ENCODE results near the gene IL5RA. TPM values are rescaled to one million over a fixed set of nuclear protein-coding genes. Genes with fewer than 3 reads are reported as not detected.

The IL5RA gene
- total RNA-seq, 1 experiment from 2014 or later, result not detected

GRCh38 chr3:3126477-3127431 is 16.6 kb upstream of the IL5RA start, which contains the start of gene TRNT1 (continued):
- TF ChIP-seq SIN3A (IDR thresholded peaks at IDR 0.05; ENCODE audit: low read depth), result peak; percentile 77
- TF ChIP-seq MAX (IDR thresholded peaks at IDR 0.05), result peak; percentile 88
- peak; percentile 87 for TF ChIP-seq ELF1 (IDR thresholded peaks at IDR 0.05; ENCODE audit: borderline replicate concordance, low read depth)
- TF ChIP-seq SRF (IDR thresholded peaks at IDR 0.05; ENCODE audit: low read depth), result no peak

- TF ChIP-seq EZH2 (IDR thresholded peaks at IDR 0.05), result no peak
- no peak for TF ChIP-seq SP1 (IDR thresholded peaks at IDR 0.05; ENCODE audit: low read depth)
- Histone ChIP-seq H3K4me1 (ENCODE audit: control insufficient read depth in 1 of 2, insufficient read depth in 2 of 2, low read length in 2 of 2) (peaks cover 3 to 18% of the 10 kb centered on the region in 2 experiments; a peak in 2 of 4 replicates), H3K9me3 (ENCODE audit: control insufficient read depth in 1 of 2, insufficient read depth in 1 of 2, low read depth in 1 of 2, low read length in 2 of 2) (no peaks in the 10 kb centered on the region), H3K9me2 (ENCODE audit: insufficient read depth) (no peaks in the 10 kb centered on the region), H3K9ac (ENCODE audit: low read length) (peak overlapping the region; percentile 100), H3K36me3 (ENCODE audit: control insufficient read depth in 1 of 2, insufficient read depth in 2 of 2, low read length in 2 of 2) (peaks cover 9 to 15% of the 10 kb centered on the region in 2 experiments; a peak in 3 of 4 replicates), H2AFZ (ENCODE audit: low read depth, low read length, poor library complexity, severe bottlenecking) (peak overlapping the region; percentile 29), H4K20me1 (ENCODE audit: insufficient read depth) (no peaks in the 10 kb centered on the region), H3K27me3 (ENCODE audit: insufficient read depth, low read length) (no peaks in the 10 kb centered on the region), H3K4me2 (ENCODE audit: low read length) (peak overlapping the region; percentile 97), H3K79me2 (ENCODE audit: insufficient read depth, low read length) (peaks cover 41% of the 10 kb centered on the region), H3K27ac (ENCODE audit: low read depth, low read length) (peak overlapping the region; percentile 31), H3K4me3 (replicated peaks in 1 of 2; ENCODE audit: low read depth in 1 of 2, low read length in 2 of 2) (peak overlapping the region; percentile 92 to 99)
- no peak for DNase-seq (ENCODE audit: low read depth, low spot score)
- RAD21 ChIA-PET (ENCODE audit: low non-redundant PET in 1 of 2, low total read pairs in 2 of 2, uncharacterized antibody in 2 of 2, unreplicated experiment in 2 of 2), result no interaction called here
- TSS peak; percentile 89 for BruUV-seq (replicated peaks)
- ATAC-seq, result no peak
- intact Hi-C loops (cut with micrococcal nuclease), result no loop called here
- CTCF ChIA-PET, result no interaction called here
- POLR2A ChIA-PET, result interaction anchor here (0.5 kb wide), 1 partner anchor 20 kb away, joined by 3 read pairs; no protein-coding TSS in a partner anchor
These were observed 15.8 kb upstream of the IL5RA start for GRCh38 chr3:3125977-3126376.

DNA sequence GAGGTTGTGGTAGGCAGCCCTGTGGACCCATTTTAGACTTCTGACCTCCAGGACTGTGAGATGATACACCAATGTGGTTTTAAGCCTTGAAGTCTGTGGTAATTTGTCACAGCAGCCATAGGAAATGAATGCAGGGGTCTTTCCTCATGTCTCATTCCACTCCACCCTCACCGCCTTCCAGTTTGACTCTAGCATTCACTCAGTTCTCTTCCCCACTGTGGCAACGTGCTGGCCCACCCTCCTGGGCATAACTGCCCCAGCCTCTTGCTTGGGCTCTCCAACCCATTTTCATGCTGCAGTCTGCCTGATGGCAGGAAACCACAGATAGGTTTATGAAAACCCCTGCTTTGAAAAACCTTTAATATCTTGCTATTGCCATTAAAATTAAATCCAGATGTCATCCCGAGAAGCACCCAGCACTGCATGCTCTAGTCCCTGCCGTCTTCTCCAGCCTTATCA is 9.2 kb upstream of the IL5RA start:
- DNase-seq (ENCODE audit: low read depth, low spot score) (no peak), ATAC-seq (no peak)
- Histone ChIP-seq H3K27me3 (ENCODE audit: insufficient read depth, low read length) (peaks cover 20% of the 10 kb centered on the region), H3K4me2 (ENCODE audit: low read length) (no peak overlapping the region), H4K20me1 (ENCODE audit: insufficient read depth) (no peaks in the 10 kb centered on the region), H3K9ac (ENCODE audit: low read length) (no peak overlapping the region), H3K27ac (ENCODE audit: low read depth, low read length) (no peak overlapping the region), H2AFZ (ENCODE audit: low read depth, low read length, poor library complexity, severe bottlenecking) (no peak overlapping the region), H3K9me2 (ENCODE audit: insufficient read depth) (no peaks in the 10 kb centered on the region), H3K4me3 (replicated peaks in 1 of 2; ENCODE audit: low read depth in 1 of 2, low read length in 2 of 2) (no peak overlapping the region), H3K36me3 (ENCODE audit: control insufficient read depth in 1 of 2, insufficient read depth in 2 of 2, low read length in 2 of 2) (no peaks in the 10 kb centered on the region), H3K79me2 (ENCODE audit: insufficient read depth, low read length) (no peaks in the 10 kb centered on the region), H3K4me1 (ENCODE audit: control insufficient read depth in 1 of 2, insufficient read depth in 2 of 2, low read length in 2 of 2) (no peaks in the 10 kb centered on the region), H3K9me3 (ENCODE audit: control insufficient read depth in 1 of 2, insufficient read depth in 1 of 2, low read depth in 1 of 2, low read length in 2 of 2) (no peaks in the 10 kb centered on the region)
- no TSS peak for BruUV-seq (replicated peaks)
- ChIA-PET POLR2A (no interaction called here), RAD21 (ENCODE audit: low non-redundant PET in 1 of 2, low total read pairs in 2 of 2, uncharacterized antibody in 2 of 2, unreplicated experiment in 2 of 2) (no interaction called here), CTCF (no interaction called here)
- intact Hi-C loops (cut with micrococcal nuclease), result no loop called here
- TF ChIP-seq YY1 (IDR thresholded peaks at IDR 0.05; ENCODE audit: extremely low read depth, insufficient replicate concordance, low read depth, low read length) (no peak), JUND (IDR thresholded peaks at IDR 0.05) (no peak), ATF3 (IDR thresholded peaks at IDR 0.05) (no peak), ZFX (IDR thresholded peaks at IDR 0.05) (no peak), CBX3 (IDR thresholded peaks at IDR 0.05; ENCODE audit: low read depth) (no peak), EZH2phosphoT487 (IDR thresholded peaks at IDR 0.05; ENCODE audit: borderline replicate concordance) (no peak), EGR1 (IDR thresholded peaks at IDR 0.05; ENCODE audit: low read depth) (no peak)
- TF ChIP-seq, protein P1, sequence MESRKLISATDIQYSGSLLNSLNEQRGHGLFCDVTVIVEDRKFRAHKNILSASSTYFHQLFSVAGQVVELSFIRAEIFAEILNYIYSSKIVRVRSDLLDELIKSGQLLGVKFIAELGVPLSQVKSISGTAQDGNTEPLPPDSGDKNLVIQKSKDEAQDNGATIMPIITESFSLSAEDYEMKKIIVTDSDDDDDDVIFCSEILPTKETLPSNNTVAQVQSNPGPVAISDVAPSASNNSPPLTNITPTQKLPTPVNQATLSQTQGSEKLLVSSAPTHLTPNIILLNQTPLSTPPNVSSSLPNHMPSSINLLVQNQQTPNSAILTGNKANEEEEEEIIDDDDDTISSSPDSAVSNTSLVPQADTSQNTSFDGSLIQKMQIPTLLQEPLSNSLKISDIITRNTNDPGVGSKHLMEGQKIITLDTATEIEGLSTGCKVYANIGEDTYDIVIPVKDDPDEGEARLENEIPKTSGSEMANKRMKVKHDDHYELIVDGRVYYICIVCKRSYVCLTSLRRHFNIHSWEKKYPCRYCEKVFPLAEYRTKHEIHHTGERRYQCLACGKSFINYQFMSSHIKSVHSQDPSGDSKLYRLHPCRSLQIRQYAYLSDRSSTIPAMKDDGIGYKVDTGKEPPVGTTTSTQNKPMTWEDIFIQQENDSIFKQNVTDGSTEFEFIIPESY (IDR thresholded peaks at IDR 0.05; ENCODE audit: extremely low read depth, insufficient replicate concordance, low read length), result no peak
